ENCODE measurements around the gene RNF144A. TPM values are rescaled to one million over a fixed set of nuclear protein-coding genes. Genes with fewer than 3 reads are reported as not detected.

RNF144A gene
- total and polyA plus RNA-seq, 2 experiments from 2014 or later, result 2.8 to 14.7 TPM

DNA sequence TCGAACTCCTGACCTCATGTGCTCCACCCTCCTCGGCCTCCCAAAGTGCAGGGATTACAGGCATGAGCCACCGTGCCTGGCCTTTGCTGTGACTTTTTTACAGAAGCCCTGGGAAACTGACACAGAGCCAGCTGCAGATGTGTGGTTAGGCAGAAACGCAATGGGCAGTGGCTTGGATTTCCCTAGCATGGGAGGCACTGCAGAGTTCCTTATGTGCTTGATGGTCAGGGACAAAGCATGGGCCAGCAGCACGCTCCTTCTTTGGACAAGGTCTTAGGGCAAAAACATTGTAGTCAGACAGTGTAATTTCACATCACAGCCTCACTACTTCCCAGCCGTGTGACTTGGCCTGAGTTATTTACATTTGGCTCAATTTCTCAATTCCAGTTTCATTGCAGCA is 153.9 kb downstream of the RNF144A start:
- Histone ChIP-seq H2AFZ (no peak overlapping the region), H3F3A (replicated peaks; ENCODE audit: low read depth) (no peaks in the 10 kb centered on the region), H3K4me2 (no peak overlapping the region), H3K4me3 (no peak overlapping the region), H3K79me2 (replicated peaks; ENCODE audit: insufficient read depth) (no peaks in the 10 kb centered on the region), H3K27me3 (ENCODE audit: insufficient read depth) (no peaks in the 10 kb centered on the region), H3K4me1 (ENCODE audit: insufficient read depth) (no peaks in the 10 kb centered on the region), H3K27ac (ENCODE audit: low read depth) (no peak overlapping the region), H4K20me1 (replicated peaks; ENCODE audit: insufficient read depth) (no peaks in the 10 kb centered on the region), H3K36me3 (ENCODE audit: insufficient read depth) (0 out of 2 replicates have a peak, but pooled peaks cover 3% of the 10 kb centered on the region), H3K9me2 (ENCODE audit: insufficient read depth) (0 out of 2 replicates have a peak, but pooled peaks cover 3% of the 10 kb centered on the region)
- TF ChIP-seq EZH2phosphoT487 (IDR thresholded peaks at IDR 0.05; ENCODE audit: unreplicated experiment) (no peak), ZNF114 (CRISPR knock-in tag; IDR thresholded peaks at IDR 0.05) (no peak), ZNF331 (CRISPR knock-in tag; IDR thresholded peaks at IDR 0.05; ENCODE audit: low read depth) (no peak), JUNB (IDR thresholded peaks at IDR 0.05; ENCODE audit: unreplicated experiment) (no peak), EZH2 (IDR thresholded peaks at IDR 0.05; ENCODE audit: low read depth, unreplicated experiment) (no peak), STAT1 (IDR thresholded peaks at IDR 0.05; ENCODE audit: unreplicated experiment) (no peak), POLR2AphosphoS5 (IDR thresholded peaks at IDR 0.05; ENCODE audit: low read depth) (no peak)
- TF ChIP-seq, protein P1, sequence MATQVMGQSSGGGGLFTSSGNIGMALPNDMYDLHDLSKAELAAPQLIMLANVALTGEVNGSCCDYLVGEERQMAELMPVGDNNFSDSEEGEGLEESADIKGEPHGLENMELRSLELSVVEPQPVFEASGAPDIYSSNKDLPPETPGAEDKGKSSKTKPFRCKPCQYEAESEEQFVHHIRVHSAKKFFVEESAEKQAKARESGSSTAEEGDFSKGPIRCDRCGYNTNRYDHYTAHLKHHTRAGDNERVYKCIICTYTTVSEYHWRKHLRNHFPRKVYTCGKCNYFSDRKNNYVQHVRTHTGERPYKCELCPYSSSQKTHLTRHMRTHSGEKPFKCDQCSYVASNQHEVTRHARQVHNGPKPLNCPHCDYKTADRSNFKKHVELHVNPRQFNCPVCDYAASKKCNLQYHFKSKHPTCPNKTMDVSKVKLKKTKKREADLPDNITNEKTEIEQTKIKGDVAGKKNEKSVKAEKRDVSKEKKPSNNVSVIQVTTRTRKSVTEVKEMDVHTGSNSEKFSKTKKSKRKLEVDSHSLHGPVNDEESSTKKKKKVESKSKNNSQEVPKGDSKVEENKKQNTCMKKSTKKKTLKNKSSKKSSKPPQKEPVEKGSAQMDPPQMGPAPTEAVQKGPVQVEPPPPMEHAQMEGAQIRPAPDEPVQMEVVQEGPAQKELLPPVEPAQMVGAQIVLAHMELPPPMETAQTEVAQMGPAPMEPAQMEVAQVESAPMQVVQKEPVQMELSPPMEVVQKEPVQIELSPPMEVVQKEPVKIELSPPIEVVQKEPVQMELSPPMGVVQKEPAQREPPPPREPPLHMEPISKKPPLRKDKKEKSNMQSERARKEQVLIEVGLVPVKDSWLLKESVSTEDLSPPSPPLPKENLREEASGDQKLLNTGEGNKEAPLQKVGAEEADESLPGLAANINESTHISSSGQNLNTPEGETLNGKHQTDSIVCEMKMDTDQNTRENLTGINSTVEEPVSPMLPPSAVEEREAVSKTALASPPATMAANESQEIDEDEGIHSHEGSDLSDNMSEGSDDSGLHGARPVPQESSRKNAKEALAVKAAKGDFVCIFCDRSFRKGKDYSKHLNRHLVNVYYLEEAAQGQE (IDR thresholded peaks at IDR 0.05; ENCODE audit: unreplicated experiment), result no peak
- TF ChIP-seq, protein P2, sequence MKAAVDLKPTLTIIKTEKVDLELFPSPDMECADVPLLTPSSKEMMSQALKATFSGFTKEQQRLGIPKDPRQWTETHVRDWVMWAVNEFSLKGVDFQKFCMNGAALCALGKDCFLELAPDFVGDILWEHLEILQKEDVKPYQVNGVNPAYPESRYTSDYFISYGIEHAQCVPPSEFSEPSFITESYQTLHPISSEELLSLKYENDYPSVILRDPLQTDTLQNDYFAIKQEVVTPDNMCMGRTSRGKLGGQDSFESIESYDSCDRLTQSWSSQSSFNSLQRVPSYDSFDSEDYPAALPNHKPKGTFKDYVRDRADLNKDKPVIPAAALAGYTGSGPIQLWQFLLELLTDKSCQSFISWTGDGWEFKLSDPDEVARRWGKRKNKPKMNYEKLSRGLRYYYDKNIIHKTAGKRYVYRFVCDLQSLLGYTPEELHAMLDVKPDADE (IDR thresholded peaks at IDR 0.05), result no peak
- TF ChIP-seq, protein P3, sequence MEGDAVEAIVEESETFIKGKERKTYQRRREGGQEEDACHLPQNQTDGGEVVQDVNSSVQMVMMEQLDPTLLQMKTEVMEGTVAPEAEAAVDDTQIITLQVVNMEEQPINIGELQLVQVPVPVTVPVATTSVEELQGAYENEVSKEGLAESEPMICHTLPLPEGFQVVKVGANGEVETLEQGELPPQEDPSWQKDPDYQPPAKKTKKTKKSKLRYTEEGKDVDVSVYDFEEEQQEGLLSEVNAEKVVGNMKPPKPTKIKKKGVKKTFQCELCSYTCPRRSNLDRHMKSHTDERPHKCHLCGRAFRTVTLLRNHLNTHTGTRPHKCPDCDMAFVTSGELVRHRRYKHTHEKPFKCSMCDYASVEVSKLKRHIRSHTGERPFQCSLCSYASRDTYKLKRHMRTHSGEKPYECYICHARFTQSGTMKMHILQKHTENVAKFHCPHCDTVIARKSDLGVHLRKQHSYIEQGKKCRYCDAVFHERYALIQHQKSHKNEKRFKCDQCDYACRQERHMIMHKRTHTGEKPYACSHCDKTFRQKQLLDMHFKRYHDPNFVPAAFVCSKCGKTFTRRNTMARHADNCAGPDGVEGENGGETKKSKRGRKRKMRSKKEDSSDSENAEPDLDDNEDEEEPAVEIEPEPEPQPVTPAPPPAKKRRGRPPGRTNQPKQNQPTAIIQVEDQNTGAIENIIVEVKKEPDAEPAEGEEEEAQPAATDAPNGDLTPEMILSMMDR (conservative IDR thresholded peaks at IDR 0.05; ENCODE audit: low read depth in 2 of 2), result no peak
- TF ChIP-seq, protein P4, sequence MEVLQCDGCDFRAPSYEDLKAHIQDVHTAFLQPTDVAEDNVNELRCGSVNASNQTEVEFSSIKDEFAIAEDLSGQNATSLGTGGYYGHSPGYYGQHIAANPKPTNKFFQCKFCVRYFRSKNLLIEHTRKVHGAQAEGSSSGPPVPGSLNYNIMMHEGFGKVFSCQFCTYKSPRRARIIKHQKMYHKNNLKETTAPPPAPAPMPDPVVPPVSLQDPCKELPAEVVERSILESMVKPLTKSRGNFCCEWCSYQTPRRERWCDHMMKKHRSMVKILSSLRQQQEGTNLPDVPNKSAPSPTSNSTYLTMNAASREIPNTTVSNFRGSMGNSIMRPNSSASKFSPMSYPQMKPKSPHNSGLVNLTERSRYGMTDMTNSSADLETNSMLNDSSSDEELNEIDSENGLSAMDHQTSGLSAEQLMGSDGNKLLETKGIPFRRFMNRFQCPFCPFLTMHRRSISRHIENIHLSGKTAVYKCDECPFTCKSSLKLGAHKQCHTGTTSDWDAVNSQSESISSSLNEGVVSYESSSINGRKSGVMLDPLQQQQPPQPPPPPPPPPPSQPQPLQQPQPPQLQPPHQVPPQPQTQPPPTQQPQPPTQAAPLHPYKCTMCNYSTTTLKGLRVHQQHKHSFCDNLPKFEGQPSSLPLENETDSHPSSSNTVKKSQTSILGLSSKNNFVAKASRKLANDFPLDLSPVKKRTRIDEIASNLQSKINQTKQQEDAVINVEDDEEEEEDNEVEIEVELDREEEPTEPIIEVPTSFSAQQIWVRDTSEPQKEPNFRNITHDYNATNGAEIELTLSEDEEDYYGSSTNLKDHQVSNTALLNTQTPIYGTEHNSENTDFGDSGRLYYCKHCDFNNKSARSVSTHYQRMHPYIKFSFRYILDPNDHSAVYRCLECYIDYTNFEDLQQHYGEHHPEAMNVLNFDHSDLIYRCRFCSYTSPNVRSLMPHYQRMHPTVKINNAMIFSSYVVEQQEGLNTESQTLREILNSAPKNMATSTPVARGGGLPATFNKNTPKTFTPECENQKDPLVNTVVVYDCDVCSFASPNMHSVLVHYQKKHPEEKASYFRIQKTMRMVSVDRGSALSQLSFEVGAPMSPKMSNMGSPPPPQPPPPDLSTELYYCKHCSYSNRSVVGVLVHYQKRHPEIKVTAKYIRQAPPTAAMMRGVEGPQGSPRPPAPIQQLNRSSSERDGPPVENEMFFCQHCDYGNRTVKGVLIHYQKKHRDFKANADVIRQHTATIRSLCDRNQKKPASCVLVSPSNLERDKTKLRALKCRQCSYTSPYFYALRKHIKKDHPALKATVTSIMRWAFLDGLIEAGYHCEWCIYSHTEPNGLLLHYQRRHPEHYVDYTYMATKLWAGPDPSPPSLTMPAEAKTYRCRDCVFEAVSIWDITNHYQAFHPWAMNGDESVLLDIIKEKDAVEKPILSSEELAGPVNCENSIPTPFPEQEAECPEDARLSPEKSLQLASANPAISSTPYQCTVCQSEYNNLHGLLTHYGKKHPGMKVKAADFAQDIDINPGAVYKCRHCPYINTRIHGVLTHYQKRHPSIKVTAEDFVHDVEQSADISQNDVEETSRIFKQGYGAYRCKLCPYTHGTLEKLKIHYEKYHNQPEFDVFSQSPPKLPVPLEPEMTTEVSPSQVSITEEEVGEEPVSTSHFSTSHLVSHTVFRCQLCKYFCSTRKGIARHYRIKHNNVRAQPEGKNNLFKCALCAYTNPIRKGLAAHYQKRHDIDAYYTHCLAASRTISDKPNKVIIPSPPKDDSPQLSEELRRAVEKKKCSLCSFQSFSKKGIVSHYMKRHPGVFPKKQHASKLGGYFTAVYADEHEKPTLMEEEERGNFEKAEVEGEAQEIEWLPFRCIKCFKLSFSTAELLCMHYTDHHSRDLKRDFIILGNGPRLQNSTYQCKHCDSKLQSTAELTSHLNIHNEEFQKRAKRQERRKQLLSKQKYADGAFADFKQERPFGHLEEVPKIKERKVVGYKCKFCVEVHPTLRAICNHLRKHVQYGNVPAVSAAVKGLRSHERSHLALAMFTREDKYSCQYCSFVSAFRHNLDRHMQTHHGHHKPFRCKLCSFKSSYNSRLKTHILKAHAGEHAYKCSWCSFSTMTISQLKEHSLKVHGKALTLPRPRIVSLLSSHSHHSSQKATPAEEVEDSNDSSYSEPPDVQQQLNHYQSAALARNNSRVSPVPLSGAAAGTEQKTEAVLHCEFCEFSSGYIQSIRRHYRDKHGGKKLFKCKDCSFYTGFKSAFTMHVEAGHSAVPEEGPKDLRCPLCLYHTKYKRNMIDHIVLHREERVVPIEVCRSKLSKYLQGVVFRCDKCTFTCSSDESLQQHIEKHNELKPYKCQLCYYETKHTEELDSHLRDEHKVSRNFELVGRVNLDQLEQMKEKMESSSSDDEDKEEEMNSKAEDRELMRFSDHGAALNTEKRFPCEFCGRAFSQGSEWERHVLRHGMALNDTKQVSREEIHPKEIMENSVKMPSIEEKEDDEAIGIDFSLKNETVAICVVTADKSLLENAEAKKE (CRISPR knock-in tag; IDR thresholded peaks at IDR 0.05), result no peak
- H3K9me3 Mint-ChIP-seq, result no peaks in the 10 kb centered on the region
- no peak for DNase-seq (ENCODE audit: low spot score)
- H3K27me3 Mint-ChIP-seq (ENCODE audit: insufficient read depth, low read depth, poor library complexity), result peaks cover 6% of the 10 kb centered on the region
- peaks cover 4% of the 10 kb centered on the region; the same call in 2 of the 3 replicates for H3K36me3 Mint-ChIP-seq (ENCODE audit: low read depth)
- no peak overlapping the region for H3K27ac Mint-ChIP-seq
- no peak overlapping the region for H3K4me3 Mint-ChIP-seq
- H3K4me1 Mint-ChIP-seq, result no peaks in the 10 kb centered on the region
- no peak for ATAC-seq
